HG03064 (cell line): ENCODE results near the gene TMEM51.
"Not testable (repeated sequence)": the region's sequence is repeated elsewhere in the genome, so short reads cannot be mapped to it uniquely, and the experiment has no call there.

Experiments
- ATAC-seq: cut with Tn5 transposase; IDR thresholded peaks from one replicate; pipeline ENCODE4 v1.9.1; 2021; ENCODE audit warnings: low read depth; ENCODE audit not compliant: unreplicated experiment

TMEM51 gene

GRCh38 chr1:15125101-15125745, 28.3 kb upstream of the TMEM51 start:
- ATAC-seq: no peak

GRCh38 chr1:15128077-15128476, 25.5 kb upstream of the TMEM51 start:
- ATAC-seq: no peak

GRCh38 chr1:15128520-15129313, 24.8 kb upstream of the TMEM51 start:
- no peak for ATAC-seq

- ATAC-seq: no peak
Observed at GRCh38 chr1:15129944-15130343, 23.6 kb upstream of the TMEM51 start.

- ATAC-seq: no peak
Observed at GRCh38 chr1:15130607-15131006, 22.9 kb upstream of the TMEM51 start.

GRCh38 chr1:15132965-15133364, 20.6 kb upstream of the TMEM51 start:
- no peak for ATAC-seq

- no peak for ATAC-seq
Observed at GRCh38 chr1:15134285-15134684, 19.3 kb upstream of the TMEM51 start.

- ATAC-seq: not testable (repeated sequence)
Observed at GRCh38 chr1:15135604-15136003, 17.9 kb upstream of the TMEM51 start.

GRCh38 chr1:15137809-15138208, 15.7 kb upstream of the TMEM51 start:
- no peak for ATAC-seq

- no peak for ATAC-seq
Observed at GRCh38 chr1:15139654-15140350, 13.7 kb upstream of the TMEM51 start.

GRCh38 chr1:15141935-15142539, 11.5 kb upstream of the TMEM51 start:
- no peak for ATAC-seq

- no peak for ATAC-seq
Observed at GRCh38 chr1:15145327-15145726, 8.2 kb upstream of the TMEM51 start.

GRCh38 chr1:15146142-15146680, 7.3 kb upstream of the TMEM51 start:
- ATAC-seq: no peak

GRCh38 chr1:15146971-15147376, 6.6 kb upstream of the TMEM51 start:
- ATAC-seq: no peak

GRCh38 chr1:15148004-15148403, 5.5 kb upstream of the TMEM51 start:
- no peak for ATAC-seq

- ATAC-seq: no peak
Observed at GRCh38 chr1:15148475-15148874, 5.1 kb upstream of the TMEM51 start.

- ATAC-seq: no peak
Observed at GRCh38 chr1:15148941-15149340, 4.6 kb upstream of the TMEM51 start.

GRCh38 chr1:15150376-15150775, 3.2 kb upstream of the TMEM51 start:
- ATAC-seq: no peak

GRCh38 chr1:15151377-15151806, 2.2 kb upstream of the TMEM51 start:
- ATAC-seq: no peak

GRCh38 chr1:15151871-15152270, 1.7 kb upstream of the TMEM51 start:
- ATAC-seq: no peak
